Testis (tissue), 2 donors: Measurements from ENCODE around the gene ZMIZ1.

Experiments used
- POLR2A ChIP-seq: fragments of 450-650 bp; IDR thresholded peaks from one replicate; pipeline ENCODE4 v1.6.1; 2017; ENCODE audit warnings: antibody characterized with exemption, mild to moderate bottlenecking, moderate library complexity
- TF ChIP-seq, protein P1 (sequence below), 3 experiments: fragments of 450-650 bp in 2 of 3; fragments of 200-600 bp in 1 of 3; sonication (generic) in 1 of 3; IDR thresholded peaks; one replicate each; pipeline ENCODE4 v1.5.1; 2016 to 2019; ENCODE audit warnings: antibody characterized with exemption in 3 of 3, mild to moderate bottlenecking in 2 of 3, moderate library complexity in 1 of 3

DNA sequence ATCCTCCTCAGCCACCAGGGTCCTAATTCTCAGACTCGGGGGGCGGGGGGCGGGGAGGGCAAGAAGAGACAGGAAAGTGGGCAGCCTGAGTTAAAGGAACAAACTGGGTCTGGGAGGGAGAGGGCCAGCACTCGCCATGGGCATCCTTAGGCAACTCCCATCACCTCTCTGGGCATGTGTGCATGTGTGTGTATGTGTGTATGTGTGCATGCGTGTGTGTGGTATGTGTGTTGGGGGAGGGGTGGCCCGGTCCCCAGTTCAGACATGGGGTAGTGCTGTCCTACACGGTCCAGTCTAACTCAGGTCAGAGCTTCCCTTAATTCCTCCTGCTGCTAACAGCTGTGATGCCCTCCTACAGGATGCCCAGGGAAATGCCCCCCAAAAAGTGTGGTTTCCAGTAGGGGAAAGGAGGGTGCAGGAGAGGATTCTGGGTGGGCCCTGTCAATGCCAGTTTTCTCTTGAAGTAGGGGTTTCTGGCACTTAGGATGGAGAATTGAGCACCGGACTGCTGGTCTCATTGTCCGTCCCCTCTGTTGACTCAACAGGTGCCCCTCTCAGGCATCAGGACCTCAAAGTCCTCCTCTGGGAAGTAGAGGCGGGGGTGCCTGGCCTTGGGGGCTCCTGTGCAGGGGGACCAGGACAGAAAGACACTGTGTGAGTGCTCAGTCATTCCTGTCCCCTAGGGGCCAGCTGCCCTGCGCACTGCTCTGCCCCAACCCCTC, 15.1 kb upstream of the ZMIZ1 start:
- TF ChIP-seq, protein P1, sequence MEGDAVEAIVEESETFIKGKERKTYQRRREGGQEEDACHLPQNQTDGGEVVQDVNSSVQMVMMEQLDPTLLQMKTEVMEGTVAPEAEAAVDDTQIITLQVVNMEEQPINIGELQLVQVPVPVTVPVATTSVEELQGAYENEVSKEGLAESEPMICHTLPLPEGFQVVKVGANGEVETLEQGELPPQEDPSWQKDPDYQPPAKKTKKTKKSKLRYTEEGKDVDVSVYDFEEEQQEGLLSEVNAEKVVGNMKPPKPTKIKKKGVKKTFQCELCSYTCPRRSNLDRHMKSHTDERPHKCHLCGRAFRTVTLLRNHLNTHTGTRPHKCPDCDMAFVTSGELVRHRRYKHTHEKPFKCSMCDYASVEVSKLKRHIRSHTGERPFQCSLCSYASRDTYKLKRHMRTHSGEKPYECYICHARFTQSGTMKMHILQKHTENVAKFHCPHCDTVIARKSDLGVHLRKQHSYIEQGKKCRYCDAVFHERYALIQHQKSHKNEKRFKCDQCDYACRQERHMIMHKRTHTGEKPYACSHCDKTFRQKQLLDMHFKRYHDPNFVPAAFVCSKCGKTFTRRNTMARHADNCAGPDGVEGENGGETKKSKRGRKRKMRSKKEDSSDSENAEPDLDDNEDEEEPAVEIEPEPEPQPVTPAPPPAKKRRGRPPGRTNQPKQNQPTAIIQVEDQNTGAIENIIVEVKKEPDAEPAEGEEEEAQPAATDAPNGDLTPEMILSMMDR (IDR thresholded peaks at IDR 0.05) = no peak
- no peak for TF ChIP-seq POLR2A
